CD4-positive, alpha-beta T cell treated with Interleukin-21 for 1 hour (primary cell): Measurements from ENCODE around the gene IFT122.

ENCODE experiments used
- DNase-seq: peaks from one replicate; pipeline ENCODE4 v3.0.0-alpha.2; 2020

Gene IFT122

GRCh38 chr3:129440618-129441190, 680 bp downstream of the IFT122 start:
- DNase-seq = peak; percentile 30

- DNase-seq = peak; percentile 37
Observed at GRCh38 chr3:129441215-129441614, 1.2 kb downstream of the IFT122 start.

GRCh38 chr3:129441782-129442181, 1.8 kb downstream of the IFT122 start:
- DNase-seq = no peak

GRCh38 chr3:129442486-129442885, 2.5 kb downstream of the IFT122 start:
- DNase-seq = no peak

DNA sequence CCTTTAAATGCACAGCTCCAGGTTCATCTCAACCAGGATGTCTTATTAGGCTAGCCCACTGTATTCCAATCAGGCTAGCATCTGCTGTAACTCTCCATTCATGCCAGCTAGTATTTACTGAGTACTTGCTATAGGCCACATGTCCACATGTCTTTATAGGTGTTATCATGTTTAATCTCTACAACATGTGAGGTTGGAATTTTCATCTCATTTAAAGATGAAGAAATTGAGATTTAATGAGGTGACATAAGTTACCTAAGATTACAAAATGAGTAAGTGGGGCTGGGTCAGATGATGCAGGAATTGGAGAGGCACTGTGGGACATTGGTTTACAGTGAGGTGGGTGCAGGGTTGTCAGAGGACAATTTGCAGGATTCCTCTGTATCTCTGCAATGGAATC, 2.9 kb downstream of the IFT122 start:
- DNase-seq = no peak

- DNase-seq = no peak
Observed at GRCh38 chr3:129445471-129445870, 5.4 kb downstream of the IFT122 start.

- DNase-seq = no peak
Observed at GRCh38 chr3:129446926-129447325, 6.9 kb downstream of the IFT122 start.

- DNase-seq = no peak
Observed at GRCh38 chr3:129448186-129448895, 8.3 kb downstream of the IFT122 start.

DNA sequence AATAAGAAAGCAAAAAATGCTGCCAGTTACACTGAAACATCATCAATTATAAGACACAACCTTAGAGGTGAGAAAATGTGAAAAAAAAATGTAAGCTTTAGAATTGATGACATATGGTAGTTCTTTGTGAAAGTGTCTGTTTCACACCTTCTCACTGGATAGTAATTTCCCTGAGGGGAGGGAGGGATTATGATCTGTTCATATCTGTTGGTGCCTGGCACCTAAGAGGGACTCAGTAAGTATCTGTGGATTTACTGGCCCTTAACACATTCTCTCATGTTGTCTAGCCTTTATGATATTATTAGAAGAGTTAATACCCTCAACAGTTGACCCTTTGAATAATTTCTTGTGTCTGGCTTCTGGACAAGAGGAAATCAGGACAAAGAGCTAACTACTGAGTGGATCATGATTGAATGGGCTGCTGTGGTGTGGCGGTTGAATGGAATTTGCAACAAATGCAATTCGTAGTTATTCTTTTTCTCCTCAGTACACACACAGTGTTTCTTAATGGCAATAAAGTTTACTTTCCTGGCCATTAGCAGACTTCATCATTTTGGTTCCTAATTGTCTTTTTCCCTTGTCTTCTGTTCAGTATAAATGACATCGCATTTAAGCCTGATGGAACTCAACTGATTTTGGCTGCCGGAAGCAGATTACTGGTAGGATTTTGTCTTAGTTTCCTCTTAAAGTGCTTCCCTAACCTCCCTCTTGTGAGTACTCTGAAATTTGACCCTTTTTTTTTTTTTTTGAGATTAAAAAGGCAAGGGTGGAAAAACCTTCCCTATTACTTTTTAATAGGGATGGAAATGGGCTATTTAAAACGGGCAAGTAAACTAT, 9.5 kb downstream of the IFT122 start:
- no peak for DNase-seq

DNA sequence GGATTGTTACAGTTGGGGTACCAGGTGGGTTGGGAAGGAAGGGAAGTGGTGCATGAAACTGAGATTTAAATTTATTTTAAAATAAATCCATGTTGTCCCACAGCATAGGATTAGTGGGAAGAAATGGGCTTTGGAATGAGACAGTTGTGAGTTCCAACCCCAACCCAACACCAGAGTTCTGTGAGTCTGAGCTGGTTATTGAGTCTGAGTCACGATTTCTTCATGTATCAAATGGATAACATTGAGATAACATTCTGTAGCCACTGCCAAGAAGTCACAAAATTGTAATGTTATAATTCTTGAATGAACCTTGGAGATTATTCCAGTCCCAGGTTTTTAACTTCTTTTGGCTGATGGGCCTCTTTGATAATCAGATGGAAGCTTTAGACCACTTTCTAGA, 13.7 kb downstream of the IFT122 start:
- no peak for DNase-seq

DNA sequence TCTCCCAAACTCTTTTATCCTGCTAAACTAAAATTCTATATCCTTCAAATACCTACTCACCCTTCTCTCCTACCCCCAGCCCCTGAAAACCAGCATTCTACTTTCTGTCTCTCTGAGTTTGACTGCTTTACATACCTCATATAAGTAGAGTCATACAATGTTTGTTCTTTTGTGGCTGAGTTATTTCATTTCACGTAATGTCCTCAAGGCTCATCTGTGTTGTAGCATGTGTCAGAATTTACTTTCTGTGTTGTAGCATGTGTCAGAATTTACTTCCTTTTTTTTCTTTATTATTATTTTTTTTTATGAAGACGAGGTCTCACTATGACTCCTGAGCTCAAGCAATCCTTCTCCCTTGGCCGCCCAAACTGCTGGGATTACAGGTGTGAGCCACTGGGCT, 20.1 kb downstream of the IFT122 start:
- no peak for DNase-seq

DNA sequence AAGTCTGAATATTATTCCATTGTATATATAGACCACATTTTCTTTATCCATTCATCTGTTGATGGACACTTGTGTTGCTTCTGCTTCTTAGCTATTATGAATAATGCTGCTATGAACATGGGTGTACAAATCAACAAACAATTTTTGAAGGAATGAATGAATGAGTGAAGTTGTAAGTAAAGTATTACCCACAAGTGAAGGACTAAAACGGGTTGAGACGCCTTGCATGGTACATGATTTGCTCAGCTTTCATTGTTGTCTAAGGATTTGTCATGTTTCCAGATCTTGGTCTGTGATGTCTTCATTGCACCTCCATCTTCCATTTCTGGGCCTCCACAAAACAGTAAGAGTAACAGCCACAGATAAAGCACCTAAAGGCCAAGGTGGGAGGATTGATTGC, 20.5 kb downstream of the IFT122 start:
- no peak for DNase-seq

GRCh38 chr3:129461022-129461421, 21.0 kb downstream of the IFT122 start:
- no peak for DNase-seq

GRCh38 chr3:129461461-129462146, 21.6 kb downstream of the IFT122 start:
- DNase-seq = no peak

DNA sequence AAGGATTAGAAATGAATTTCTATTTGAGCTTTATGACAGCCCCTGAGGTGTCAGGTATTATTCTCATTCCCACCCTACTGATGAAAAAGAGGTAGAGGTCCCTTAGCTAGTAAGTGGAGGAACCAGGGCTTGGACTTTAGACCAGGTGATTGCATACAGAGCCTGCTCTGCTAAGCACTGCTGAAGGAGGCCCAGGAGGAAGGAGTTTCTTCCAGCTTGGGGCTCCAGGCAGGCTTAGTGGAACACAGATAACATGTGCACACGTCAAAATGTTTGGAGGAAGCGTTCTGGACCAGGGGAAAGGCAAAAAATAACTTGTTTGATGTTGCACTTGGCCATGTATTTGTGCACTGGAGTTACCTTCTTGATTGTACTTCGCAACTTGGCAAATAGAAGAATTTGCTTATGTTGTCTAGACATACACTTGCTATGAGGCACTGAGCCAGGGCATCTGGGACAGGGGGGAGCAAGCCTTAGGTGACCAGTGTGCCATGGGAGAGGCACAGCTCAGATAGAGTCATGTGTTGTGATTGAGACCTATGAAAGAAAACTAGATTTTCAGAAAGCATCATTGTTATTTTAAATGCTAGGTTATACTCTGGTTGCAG, 22.4 kb downstream of the IFT122 start:
- DNase-seq = no peak

- DNase-seq = no peak
Observed at GRCh38 chr3:129463094-129463493, 23.1 kb downstream of the IFT122 start.

DNA sequence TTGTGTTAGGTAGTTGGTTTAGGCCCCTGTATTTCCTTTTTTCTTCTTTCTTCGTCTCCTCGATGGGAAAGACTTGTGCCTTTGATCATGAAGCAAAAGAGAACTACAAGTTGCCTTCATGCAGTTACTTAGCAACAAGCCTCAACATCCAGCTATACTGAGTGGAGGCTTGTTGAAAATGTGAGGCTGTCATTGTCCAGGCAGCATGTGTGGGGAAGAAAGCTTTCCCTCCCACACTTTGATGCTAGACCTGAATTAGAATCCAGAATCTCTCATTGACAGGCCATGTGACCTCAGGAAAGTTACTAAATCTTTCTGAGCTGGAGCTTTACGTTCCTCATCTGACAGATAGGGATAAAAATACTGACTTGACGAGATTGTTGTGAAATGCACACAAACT, 23.7 kb downstream of the IFT122 start:
- DNase-seq = no peak

DNA sequence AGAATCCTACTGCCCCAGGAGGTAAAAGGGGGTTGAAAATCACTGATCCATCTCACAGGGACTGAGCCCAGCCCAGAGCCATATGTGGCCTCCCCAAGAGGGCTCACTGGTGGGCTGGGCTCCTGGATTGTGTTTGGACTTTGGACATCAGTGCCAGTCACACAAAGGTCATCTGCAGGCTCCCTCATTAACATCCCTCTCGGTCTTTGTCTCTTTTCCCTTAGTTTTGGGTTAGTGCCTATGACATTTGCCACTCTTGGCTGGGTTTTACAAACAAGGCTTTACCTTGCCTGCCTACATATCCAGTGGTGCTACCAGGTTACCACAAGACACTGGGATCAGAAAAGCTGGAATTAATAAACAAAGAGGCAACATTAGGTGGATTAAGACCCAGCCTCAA, 27.9 kb downstream of the IFT122 start:
- no peak for DNase-seq

GRCh38 chr3:129469026-129469425, 29.0 kb downstream of the IFT122 start:
- no peak for DNase-seq

DNA sequence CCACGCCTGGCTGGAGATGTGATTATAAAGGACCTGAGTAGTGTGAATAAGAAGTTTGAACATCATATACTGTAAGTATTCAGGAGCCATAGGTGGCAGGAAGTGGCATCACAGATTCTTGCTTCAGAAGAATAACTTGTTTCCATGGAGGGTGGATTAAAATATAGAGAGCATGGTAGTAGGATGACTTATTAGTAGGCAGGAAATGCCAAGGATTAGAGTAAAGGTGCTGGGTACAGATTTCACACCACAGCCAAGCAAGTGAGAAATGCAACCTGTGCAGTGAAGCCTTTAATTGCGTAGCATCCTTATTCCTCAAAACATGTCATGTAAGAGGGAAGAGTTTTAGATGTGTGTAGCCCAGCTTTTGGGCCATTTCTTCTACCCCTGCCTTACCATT, 30.8 kb downstream of the IFT122 start:
- no peak for DNase-seq

DNA sequence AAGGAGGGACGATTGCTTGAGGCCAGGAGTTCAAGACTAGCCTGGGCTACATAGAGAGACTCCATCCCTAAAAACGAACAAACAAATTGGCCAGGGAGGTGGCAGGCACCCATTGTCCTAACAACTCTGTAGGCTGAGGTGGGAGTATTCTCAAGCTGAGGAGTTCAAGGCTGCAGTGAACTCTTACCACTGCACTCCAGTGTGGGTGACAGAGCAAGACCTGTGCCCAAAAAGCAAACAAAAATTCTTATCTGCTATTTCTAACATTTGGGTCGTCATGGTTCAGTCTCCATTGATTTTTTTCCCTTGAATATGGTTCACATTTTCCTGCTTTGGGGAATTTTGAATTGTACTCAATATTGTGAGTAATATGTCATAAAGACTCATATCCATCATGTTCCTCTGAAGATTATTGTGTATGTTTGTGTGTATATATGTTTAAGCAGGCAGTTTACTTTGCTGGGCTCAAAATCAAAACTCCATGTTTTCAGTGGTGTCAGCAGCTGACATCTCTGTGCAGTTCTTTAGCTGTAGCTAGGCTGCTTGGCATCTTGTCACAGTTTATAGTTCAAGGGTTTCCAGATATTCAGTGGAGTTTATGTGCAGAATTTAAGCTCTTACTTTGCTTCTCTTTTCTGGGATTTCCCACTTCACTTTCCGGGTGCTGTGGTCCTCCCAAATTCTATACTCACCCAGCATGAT, 33.2 kb downstream of the IFT122 start:
- no peak for DNase-seq

DNA sequence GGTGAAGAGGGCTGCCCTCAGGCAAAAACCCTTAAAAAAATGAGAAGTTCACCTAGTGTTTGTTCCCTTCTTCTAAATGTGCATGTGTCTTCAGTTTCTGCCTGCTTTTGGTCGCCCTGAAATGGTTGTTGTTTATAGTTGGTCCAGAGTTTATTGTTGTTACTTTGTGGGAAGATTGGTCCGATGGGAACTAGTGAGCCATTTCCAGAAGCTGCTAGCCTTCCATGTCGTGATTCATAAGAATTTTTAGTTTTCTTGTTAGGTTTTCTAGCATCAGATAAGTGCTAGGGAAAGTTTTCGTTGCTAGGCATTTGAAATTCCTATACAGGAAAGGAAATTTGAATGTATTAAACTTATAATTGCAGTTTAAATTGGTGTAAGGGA, 33.7 kb downstream of the IFT122 start:
- DNase-seq = no peak
